Neural crest cell (in vitro differentiated cells): Measurements from ENCODE around the gene ABCF2. TPM values are rescaled to one million over a fixed set of nuclear protein-coding genes. Genes with fewer than 3 reads are reported as not detected.

Experiments
- DNase-seq: peaks from one replicate; pipeline ENCODE4 v3.0.0; 2021; ENCODE audit warnings: low read depth, mixed read lengths, low spot score
- H3K27ac Mint-ChIP-seq: one replicate; pipeline ENCODE4 v1.8.0; 2021; ENCODE audit warnings: mild to moderate bottlenecking, mixed read lengths; ENCODE audit not compliant: unreplicated experiment
- H3K27me3 Mint-ChIP-seq: 2 replicates; pipeline ENCODE4 v1.8.0; 2021; ENCODE audit warnings: low read depth, mild to moderate bottlenecking, mixed read lengths
- H3K36me3 Mint-ChIP-seq: 2 replicates; pipeline ENCODE4 v1.8.0; 2021; ENCODE audit warnings: low read depth, mild to moderate bottlenecking, mixed read lengths
- H3K4me1 Mint-ChIP-seq: 2 replicates; pipeline ENCODE4 v1.8.0; 2021; ENCODE audit warnings: mixed read lengths
- H3K4me3 Mint-ChIP-seq: one replicate; pipeline ENCODE4 v1.8.0; 2021; ENCODE audit warnings: mild to moderate bottlenecking, mixed read lengths
- H3K9me3 Mint-ChIP-seq: 2 replicates; pipeline ENCODE4 v1.8.0; 2021; ENCODE audit warnings: mixed read lengths
- CTCF ChIP-seq: fragments of 200-600 bp; sonication (generic); conservative IDR thresholded peaks from 2 replicates; pipeline ENCODE4 v1.5.0; 2021; ENCODE audit warnings: antibody characterized with exemption, mild to moderate bottlenecking
- total RNA-seq: library from RNA; stranded (reverse); gene quantifications from 2 replicates; pipeline ENCODE4 v1.2.1, GENCODE V29; 2021

Gene ABCF2
- total RNA-seq, 1 donor from 2014 or later: 68.2 TPM

DNA sequence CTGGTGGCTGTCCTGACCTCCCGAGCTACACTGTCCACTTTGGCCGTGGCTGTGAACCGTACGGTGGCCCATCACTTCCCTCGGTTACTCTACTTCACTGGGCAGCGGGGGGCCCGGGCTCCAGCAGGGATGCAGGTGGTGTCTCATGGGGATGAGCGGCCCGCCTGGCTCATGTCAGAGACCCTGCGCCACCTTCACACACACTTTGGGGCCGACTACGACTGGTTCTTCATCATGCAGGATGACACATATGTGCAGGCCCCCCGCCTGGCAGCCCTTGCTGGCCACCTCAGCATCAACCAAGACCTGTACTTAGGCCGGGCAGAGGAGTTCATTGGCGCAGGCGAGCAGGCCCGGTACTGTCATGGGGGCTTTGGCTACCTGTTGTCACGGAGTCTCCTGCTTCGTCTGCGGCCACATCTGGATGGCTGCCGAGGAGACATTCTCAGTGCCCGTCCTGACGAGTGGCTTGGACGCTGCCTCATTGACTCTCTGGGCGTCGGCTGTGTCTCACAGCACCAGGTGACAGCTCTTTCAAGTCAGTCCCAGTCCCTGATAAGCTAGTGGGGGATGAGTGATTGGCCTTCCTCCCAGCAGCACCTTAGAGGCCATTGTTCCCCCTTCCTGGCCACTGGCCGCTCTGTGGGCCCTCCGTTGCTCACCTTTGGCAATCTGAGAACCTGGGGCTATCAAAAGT is 8.2 kb upstream of the ABCF2 start:
- no peaks in the 10 kb centered on the region for H3K27me3 Mint-ChIP-seq
- H3K36me3 Mint-ChIP-seq: peaks cover 4% of the 10 kb centered on the region
- no peak for TF ChIP-seq CTCF
- H3K9me3 Mint-ChIP-seq: no peaks in the 10 kb centered on the region
- peaks cover 20% of the 10 kb centered on the region for H3K4me1 Mint-ChIP-seq
- DNase-seq: no peak
- H3K4me3 Mint-ChIP-seq: peak overlapping the region; percentile 69
- no peak overlapping the region for H3K27ac Mint-ChIP-seq

DNA sequence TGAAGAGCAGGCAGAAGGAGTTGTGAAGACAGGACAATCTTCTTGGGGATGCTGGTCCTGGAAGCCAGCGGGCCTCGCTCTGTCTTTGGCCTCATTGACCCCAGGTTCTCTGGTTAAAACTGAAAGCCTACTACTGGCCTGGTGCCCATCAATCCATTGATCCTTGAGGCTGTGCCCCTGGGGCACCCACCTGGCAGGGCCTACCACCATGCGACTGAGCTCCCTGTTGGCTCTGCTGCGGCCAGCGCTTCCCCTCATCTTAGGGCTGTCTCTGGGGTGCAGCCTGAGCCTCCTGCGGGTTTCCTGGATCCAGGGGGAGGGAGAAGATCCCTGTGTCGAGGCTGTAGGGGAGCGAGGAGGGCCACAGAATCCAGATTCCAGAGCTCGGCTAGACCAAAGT is 6.8 kb upstream of the ABCF2 start:
- Mint-ChIP-seq H3K4me3 (peak overlapping the region; percentile 96), H3K27ac (no peak overlapping the region), H3K36me3 (peaks cover 4% of the 10 kb centered on the region), H3K27me3 (no peaks in the 10 kb centered on the region), H3K4me1 (peaks cover 20% of the 10 kb centered on the region), H3K9me3 (no peaks in the 10 kb centered on the region)
- no peak for DNase-seq
- TF ChIP-seq CTCF: no peak

- DNase-seq: no peak
- TF ChIP-seq CTCF: no peak
- H3K27ac Mint-ChIP-seq: peak overlapping the region; percentile 92
- no peaks in the 10 kb centered on the region for H3K27me3 Mint-ChIP-seq
- H3K4me1 Mint-ChIP-seq: peaks cover 23% of the 10 kb centered on the region
- no peaks in the 10 kb centered on the region for H3K9me3 Mint-ChIP-seq
- peaks cover 4% of the 10 kb centered on the region for H3K36me3 Mint-ChIP-seq
- H3K4me3 Mint-ChIP-seq: peak overlapping the region; percentile 96
These were observed 6.1 kb upstream of the ABCF2 start for GRCh38 chr7:151232917-151233701.

- Mint-ChIP-seq H3K9me3 (no peaks in the 10 kb centered on the region), H3K36me3 (peaks cover 4% of the 10 kb centered on the region), H3K4me1 (peaks cover 31% of the 10 kb centered on the region), H3K27ac (peak within 1 kb of the TSS; percentile 99), H3K4me3 (peak within 1 kb of the TSS; percentile 98), H3K27me3 (no peaks in the 10 kb centered on the region)
- peak; percentile 74 for DNase-seq
- TF ChIP-seq CTCF: no peak
These were observed 5.3 kb upstream of the ABCF2 start, which contains the start of gene CHPF2 for GRCh38 chr7:151232091-151232916. TSS of gene CHPF2 (plus strand) at chr7:151232483. CDS start at chr7:151234012, 1,529 bp downstream.

GRCh38 chr7:151231080-151231479 is 4.1 kb upstream of the ABCF2 start:
- Mint-ChIP-seq H3K4me3 (peak overlapping the region; percentile 98), H3K4me1 (peaks cover 43% of the 10 kb centered on the region), H3K9me3 (no peaks in the 10 kb centered on the region), H3K27me3 (no peaks in the 10 kb centered on the region), H3K36me3 (peaks cover 3% of the 10 kb centered on the region), H3K27ac (no peak overlapping the region)
- DNase-seq: no peak
- TF ChIP-seq CTCF: no peak
